ENCODE data around the gene CMTM5.
"Not testable (repeated sequence)": the region's sequence is repeated elsewhere in the genome, so short reads cannot be mapped to it uniquely, and the experiment has no call there.

DNA sequence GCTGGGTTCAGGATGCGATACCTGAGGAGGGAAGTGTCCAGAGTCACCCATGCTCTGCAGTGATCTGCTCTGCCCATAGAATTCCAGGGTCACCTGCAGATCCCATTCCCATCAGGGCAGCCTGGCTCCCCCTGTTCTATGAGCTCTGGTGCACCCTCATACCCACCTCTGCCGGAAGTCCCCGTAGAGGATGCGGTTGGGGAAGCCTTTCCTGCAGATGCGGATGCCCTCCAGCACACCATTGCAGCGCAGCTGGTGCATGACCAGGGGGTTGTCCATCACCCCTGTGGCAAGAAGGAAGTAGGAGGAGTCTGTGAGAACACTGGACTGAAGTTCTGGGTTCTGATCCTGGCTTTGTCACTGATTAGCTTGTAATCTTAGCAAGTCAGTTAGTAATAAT, 49.0 kb downstream of the CMTM5 start:
- TF ChIP-seq, protein P1, sequence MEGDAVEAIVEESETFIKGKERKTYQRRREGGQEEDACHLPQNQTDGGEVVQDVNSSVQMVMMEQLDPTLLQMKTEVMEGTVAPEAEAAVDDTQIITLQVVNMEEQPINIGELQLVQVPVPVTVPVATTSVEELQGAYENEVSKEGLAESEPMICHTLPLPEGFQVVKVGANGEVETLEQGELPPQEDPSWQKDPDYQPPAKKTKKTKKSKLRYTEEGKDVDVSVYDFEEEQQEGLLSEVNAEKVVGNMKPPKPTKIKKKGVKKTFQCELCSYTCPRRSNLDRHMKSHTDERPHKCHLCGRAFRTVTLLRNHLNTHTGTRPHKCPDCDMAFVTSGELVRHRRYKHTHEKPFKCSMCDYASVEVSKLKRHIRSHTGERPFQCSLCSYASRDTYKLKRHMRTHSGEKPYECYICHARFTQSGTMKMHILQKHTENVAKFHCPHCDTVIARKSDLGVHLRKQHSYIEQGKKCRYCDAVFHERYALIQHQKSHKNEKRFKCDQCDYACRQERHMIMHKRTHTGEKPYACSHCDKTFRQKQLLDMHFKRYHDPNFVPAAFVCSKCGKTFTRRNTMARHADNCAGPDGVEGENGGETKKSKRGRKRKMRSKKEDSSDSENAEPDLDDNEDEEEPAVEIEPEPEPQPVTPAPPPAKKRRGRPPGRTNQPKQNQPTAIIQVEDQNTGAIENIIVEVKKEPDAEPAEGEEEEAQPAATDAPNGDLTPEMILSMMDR (IDR thresholded peaks at IDR 0.05) = not testable (repeated sequence)
- TF ChIP-seq POLR2A, POLR2AphosphoS5 (IDR thresholded peaks at IDR 0.05): not testable (repeated sequence)

Measured in upper lobe of left lung (tissue), 4 donors.